HT-29 (cell line): ENCODE data around the gene OPHN1. TPM values are rescaled to one million over a fixed set of nuclear protein-coding genes. Genes with fewer than 3 reads are reported as not detected.
"Not testable (repeated sequence)": the region's sequence is repeated elsewhere in the genome, so short reads cannot be mapped to it uniquely, and the experiment has no call there.

Experiments
- DNase-seq: peaks from one replicate; pipeline ENCODE4 v3.0.0-alpha.2; 2015; ENCODE audit warnings: low spot score
- small RNA-seq: library from RNA; depleted of rRNA; stranded (forward); fragments of <200 nt; gene quantifications from one replicate; pipeline ENCODE3, GENCODE V24; 2014
- total RNA-seq: library from RNA; depleted of rRNA; stranded (reverse); fragments of >200 nt; shearing (Covaris generic); gene quantifications from 2 replicates; pipeline ENCODE4 v1.2.3, GENCODE V29; 2014; rRNA removed

OPHN1 gene
- total RNA-seq, 1 experiment from 2014 or later = 17.7 TPM

DNA sequence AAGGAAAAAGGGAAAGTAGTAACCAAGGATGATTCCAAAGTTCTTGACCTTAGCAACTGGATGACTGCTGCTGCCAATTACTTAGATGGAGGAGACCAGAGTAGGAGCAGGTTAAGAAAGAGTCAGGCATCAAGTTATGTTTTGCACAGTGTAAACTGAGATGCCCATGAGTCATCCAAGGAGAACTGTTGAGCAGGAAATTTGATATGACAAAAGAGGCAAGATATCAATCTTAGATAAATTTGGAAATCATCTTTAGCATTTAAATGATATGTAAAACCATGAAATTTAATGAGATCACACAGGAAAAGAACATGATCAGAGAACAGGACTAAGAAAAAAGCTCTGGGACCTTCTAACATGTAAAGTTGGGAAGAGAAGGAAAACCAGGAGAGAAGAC is 361.3 kb downstream of the OPHN1 start:
- no peak for DNase-seq

DNA sequence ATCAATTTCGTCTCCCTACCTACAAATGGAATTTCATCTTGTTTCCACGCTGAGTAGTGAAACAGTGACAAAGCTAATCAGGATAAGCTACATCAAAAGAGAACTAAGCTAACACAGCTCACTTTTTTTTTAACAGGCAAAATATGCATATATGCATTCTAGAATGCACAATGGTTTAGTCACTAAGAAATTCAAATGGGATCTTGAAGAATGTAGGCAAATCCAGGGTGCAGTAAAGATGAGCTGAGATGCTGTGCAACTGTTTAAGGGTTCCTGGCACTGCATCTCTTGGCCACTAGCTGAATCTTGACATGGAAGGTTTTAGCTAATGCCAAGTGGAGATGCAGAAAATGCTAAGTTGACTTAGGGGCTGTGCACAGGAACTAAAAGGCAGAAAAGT is 363.2 kb downstream of the OPHN1 start:
- DNase-seq = not testable (repeated sequence)

DNA sequence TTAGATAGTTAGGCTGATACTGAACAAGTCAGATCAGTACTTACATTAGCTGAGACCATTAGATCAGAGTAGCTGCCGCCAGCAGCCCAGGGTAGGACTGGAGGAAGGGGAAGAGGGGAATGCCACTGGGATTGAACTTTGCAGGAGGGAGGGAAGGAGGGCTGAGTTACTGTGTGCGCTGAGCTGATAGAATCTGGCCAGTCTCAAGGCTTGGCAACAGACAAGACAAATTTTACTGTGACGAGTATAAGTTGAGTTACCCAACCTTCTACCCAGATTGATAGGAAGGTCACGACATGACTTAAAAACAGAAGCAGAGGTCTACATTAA is 372.1 kb downstream of the OPHN1 start:
- no peak for DNase-seq

DNA sequence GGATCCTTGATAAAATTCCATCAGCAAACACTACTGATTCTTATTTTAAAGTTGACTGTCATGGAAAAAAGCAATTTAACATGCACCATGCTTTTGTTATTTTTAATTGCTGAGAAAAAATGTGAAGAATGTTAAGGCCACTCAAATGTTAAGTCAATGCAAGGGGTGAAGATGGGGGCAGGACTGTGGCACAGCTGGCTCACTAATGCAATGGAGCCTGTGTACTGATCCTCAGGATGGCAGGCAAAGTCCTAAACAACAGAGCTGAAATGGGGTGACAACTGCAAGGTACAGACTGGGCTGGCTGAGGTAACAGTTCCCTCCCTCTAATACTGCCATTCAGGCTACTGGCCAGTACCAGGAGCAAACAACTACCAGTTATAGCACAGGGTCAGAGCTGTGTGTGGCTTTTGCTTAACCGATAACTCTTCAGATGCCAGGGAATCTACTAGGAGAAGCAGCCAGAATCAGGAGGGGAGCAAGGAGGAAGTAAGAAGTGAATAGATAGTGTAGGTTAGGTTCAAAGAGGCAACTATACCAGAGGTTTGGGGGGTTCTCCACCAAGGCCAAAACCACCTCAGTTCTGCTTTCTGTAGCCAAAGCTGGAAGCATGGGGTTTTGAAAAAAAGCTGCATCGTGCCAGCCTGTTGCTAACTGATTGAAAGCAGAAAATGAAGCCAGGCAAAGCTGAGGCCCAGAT is 372.6 kb downstream of the OPHN1 start:
- no peak for DNase-seq

DNA sequence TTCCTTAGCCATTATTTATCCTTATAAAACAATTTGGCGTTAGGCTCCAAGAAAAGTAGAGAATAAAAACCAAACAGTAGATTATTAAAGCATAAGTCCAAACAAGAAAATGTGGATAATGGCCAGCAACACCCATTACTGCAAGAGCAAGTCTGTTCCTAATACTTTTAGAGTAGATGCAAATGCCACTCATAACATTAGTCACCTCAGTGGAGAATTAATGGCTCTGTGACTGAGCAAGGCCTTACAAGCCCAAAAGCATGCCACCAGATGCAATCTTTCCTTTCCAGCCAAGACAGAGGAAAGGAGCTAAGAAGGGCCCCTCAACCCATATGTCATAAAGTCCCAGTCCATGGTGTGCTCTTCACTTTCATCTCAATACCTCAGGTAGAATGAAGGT is 373.8 kb downstream of the OPHN1 start:
- no peak for DNase-seq

DNA sequence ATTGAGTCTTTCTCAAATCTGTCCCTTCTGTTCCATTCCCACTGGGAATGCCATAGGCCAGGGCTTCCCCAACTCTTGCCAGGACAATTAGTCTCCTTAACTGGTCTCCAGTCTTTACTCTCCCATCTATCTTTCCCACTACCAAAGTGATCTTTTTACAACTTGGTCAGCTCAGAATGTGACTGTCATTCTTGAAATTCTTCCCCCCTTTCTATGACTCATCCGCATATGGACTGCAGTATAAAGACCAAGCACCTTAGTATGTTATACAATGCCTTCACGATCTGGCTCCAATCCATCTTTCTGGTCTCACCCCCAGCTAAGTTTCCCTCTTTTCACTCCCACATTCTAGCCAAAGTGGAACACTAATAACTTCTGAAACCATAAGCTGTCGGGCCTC is 383.8 kb downstream of the OPHN1 start:
- DNase-seq = no peak

DNA sequence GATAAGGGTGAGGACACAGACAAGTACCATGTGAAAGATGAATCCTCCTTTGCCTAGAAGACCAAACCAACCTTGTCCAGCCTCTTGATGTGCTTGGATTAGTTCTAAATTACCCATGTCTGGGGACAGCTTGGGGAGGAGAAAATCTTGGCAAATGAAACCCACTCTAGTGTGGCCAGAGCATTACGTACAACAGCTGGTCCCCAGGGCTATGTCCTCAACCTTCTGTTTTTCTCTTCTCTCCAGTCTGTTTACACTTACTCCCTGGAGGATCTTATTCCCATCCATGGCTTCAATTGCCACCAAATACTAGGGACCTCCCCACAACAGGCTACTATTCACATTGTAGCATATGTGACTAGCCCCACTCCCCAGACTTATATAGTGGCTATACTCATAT is 384.5 kb downstream of the OPHN1 start:
- DNase-seq = no peak

DNA sequence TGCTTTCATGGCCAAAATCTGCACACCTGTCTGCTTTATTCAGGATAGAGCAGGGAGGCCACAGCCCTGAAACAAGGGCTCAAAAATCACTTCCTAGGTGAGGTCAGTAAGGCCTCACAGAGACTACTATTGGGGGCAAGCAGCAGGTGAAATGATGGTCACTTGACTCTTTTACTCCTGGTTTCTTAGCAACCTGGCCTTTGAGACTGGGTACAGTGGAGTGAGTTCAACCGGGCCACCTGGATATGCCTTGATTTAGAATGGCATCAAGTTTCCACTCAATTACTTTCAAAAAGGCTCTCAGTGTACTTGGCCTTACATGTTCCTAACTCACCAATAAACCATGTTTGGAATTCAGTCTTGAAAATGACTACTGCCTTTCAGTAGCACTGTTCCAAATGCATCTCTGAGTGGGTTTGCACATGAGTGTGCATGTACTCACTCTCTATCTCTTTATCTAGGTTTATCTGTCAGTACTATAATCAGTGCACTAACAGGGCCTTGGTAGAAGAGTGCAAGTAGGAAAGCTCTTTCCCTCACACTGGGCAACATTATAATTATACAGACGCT is 388.2 kb downstream of the OPHN1 start:
- DNase-seq = no peak

DNA sequence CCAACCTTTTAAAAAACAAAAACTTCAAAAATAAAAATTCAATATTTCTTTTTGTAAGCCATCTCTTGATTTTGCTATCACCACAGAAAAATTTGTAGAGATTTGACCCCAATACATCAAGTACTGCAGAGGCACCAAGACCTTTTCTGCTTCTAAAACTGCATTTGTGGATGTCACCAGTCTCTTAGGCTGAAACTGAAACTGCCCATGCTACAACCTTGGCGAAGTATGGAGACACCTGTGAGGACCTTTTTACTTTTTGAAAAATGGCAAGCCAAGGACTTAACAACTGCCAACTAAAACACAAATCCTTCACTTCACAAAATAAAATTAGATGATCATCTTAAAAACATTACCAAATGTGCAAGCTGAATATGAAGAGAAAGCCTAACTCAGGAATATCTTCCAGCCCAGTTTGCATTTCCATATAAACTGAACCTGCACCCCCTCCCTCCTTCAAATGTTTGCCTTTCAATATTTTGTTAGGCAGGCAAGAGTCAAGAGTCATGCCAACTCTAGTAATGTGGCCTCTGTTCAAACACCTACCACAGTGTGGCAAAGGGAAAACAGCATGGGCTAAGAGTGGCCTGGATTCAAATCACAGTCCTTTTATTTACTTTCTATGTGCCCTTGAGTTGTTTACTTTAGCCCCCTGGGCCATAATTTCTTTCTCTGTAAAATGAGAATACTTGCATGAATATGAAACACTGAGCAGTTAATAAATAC is 389.4 kb downstream of the OPHN1 start:
- no peak for DNase-seq

DNA sequence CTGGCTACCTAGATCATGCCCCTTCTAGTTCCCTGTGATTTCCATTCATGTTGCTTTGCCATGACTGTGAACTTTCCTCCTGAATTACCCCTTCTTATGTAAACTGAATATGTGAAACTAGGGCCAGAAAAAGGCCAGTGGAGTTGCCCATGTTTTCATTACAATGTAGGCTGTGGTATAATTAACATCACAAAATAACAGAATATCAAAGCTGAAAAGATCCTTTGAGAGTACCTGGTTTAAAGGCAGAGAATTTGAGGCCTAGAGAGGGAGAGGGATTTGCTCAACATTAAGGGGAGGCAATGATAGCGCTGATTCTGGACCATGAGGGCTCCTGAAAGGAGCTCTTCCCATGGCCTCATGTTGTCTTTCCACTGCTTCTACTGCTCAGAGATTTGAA is 392.2 kb downstream of the OPHN1 start:
- DNase-seq = no peak

DNA sequence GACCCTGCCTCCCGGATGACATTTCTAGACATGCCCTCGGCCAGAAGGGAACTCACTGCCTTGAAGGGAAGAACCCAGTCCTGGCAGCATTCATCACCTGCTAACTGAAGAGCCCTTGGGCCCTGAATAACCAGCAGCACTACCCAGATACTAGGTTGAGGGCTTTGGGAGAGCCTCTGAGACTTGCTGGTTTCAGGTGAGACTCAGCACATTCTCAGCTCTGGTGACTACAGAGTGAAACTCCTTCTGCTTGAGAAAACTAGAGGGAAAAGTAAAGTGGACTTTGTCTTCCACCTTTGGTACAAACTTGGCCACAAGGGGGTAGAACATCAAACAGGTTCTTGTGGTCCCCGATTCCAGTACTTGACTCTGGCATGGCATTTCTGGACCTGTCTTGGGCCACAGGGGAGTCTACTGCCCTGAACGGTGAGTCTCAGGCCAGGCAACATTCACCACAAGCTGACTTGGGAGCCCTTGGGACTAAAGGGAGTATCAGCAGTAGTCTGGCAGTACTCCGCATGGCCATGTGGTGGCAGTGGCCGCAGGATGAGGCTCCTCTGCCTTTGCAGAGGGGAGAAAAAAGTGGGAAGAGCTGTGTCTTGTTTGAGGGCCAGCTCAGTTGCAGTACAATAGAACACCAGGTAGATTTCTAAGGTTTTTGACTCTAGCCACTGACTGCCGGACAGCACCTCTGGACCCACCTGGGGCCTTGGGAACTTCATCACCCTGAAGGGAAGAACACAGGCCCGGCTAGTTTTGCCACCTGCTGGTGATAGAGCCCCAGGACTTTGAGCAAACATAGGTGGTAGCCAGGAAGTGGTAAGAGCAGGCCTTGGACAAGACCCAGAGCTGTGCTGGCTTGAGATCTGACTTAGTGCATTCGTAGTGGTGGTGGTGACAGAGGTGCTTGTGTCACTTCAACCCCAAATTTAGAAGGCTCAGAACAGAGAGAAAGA is 414.8 kb downstream of the OPHN1 start:
- peak; percentile 59 for DNase-seq

DNA sequence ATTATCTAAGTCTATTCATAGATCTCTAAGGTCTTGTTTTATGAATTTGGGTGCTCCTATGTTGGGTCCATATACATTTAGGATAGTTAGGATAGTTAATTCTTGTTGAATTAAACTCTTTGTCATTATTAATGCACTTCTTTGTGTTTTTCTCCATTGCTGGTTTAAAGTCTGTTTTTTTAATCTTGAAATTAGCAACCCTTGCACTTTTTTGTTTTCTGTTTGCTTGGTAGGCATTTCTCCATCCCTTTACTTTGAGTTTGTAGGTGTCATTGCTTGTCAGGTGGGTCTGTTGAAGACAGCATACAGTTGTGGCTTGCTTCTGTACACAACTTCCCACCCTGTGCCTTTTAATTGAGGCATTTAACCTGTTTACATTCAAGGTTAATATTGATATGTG is 434.8 kb downstream of the OPHN1 start:
- DNase-seq = no peak

Small RNA genes lying within 50 kb of the gene (small RNA-seq; reads per million reads assigned to genes)
- gene RF00019 (not detected), gene RNU6-1225P (not detected)

Other genes with a start within 250 kb of the OPHN1 start
- 20.9 and 27.7 TPM in 2 replicates for gene YIPF6, start 65.6 kb upstream of the OPHN1 start, total RNA-seq
- gene STARD8, start 214.2 kb upstream of the OPHN1 start, total RNA-seq = 0.97 and 1.1 TPM in 2 replicates